ENCODE measurements around the gene PPP6R3.

Gene PPP6R3

GRCh38 chr11:68481579-68482240 lies 21.2 kb downstream of the PPP6R3 start:
- ATAC-seq = no peak
- TF ChIP-seq TSHZ2 (CRISPR knock-in tag; IDR thresholded peaks at IDR 0.05) (no peak), ZFP3 (CRISPR knock-in tag; IDR thresholded peaks at IDR 0.05) (no peak)

- TF ChIP-seq RARB (CRISPR knock-in tag; IDR thresholded peaks at IDR 0.05) = no peak
- no peak for ATAC-seq
These were observed 28.1 kb downstream of the PPP6R3 start for GRCh38 chr11:68488623-68489022.

GRCh38 chr11:68495220-68495729 lies 34.7 kb downstream of the PPP6R3 start:
- TF ChIP-seq ZNF8 (CRISPR knock-in tag; IDR thresholded peaks at IDR 0.05) = no peak
- TF ChIP-seq ZFP30 (CRISPR knock-in tag; IDR thresholded peaks at IDR 0.05) = no peak
- TF ChIP-seq CREB5 (CRISPR knock-in tag; IDR thresholded peaks at IDR 0.05; ENCODE audit: low read depth) = no peak
- no peak for TF ChIP-seq ZNF565 (CRISPR knock-in tag; conservative IDR thresholded peaks at IDR 0.05; ENCODE audit: low read depth)
- TF ChIP-seq GLIS3 (CRISPR knock-in tag; IDR thresholded peaks at IDR 0.05) = no peak
- TF ChIP-seq BACH2 (CRISPR knock-in tag; IDR thresholded peaks at IDR 0.05; ENCODE audit: borderline replicate concordance) = no peak
- TF ChIP-seq RARB (CRISPR knock-in tag; IDR thresholded peaks at IDR 0.05) = no peak
- no peak for TF ChIP-seq CSRNP3 (CRISPR knock-in tag; IDR thresholded peaks at IDR 0.05)
- no peak for TF ChIP-seq ESRRG (CRISPR knock-in tag; IDR thresholded peaks at IDR 0.05)
- no peak for TF ChIP-seq ZFP3 (CRISPR knock-in tag; IDR thresholded peaks at IDR 0.05)
- TF ChIP-seq TCF4 (CRISPR knock-in tag; IDR thresholded peaks at IDR 0.05; ENCODE audit: borderline replicate concordance) = no peak
- no peak for TF ChIP-seq OSR1 (CRISPR knock-in tag; IDR thresholded peaks at IDR 0.05)
- TF ChIP-seq ISL1 (CRISPR knock-in tag; IDR thresholded peaks at IDR 0.05) = no peak
- no peak for TF ChIP-seq PPARA (CRISPR knock-in tag; IDR thresholded peaks at IDR 0.05; ENCODE audit: borderline replicate concordance)
- TF ChIP-seq SNAI2 (CRISPR knock-in tag; IDR thresholded peaks at IDR 0.05) = no peak
- no peak for TF ChIP-seq ZC3H10 (CRISPR knock-in tag; IDR thresholded peaks at IDR 0.05)
- no peak for TF ChIP-seq ARNTL (CRISPR knock-in tag; IDR thresholded peaks at IDR 0.05; ENCODE audit: borderline replicate concordance, low read depth)
- TF ChIP-seq ZNF70 (CRISPR knock-in tag; IDR thresholded peaks at IDR 0.05) = no peak
- no peak for TF ChIP-seq TOX (CRISPR knock-in tag; IDR thresholded peaks at IDR 0.05; ENCODE audit: borderline replicate concordance)
- no peak for TF ChIP-seq TSHZ2 (CRISPR knock-in tag; IDR thresholded peaks at IDR 0.05)

GRCh38 chr11:68495872-68496271 lies 35.3 kb downstream of the PPP6R3 start:
- TF ChIP-seq ZNF70 (CRISPR knock-in tag; IDR thresholded peaks at IDR 0.05) (no peak), ZFP3 (CRISPR knock-in tag; IDR thresholded peaks at IDR 0.05) (no peak)
- no peak for ATAC-seq

More at GRCh38 chr11:68495220-68495729, 34.7 kb downstream of the PPP6R3 start:
- no peak for ATAC-seq
